ENCODE measurements around the gene ADAMTSL2.

DNA sequence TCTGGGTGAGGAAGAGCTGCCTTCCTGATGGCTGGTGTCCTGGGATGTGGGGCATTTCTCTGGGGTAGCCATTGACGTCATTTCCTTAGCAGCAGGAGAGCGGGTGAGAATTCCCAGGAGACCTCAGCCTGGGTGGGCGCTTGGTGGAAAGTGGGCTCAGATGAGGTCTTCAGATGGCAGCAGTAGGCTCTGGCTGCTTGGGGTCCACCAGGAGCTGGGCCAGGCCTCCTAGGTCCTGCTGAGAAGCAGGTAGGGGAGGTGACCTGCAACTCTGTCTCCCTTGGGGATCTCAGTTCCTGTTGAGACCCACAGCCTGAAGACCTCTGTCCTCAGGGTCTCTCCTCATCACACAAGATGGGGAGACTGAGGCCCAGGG is 43.2 kb downstream of the ADAMTSL2 start:
- no peak for TF ChIP-seq GATA3 (IDR thresholded peaks at IDR 0.05; ENCODE audit: low read depth, low read length)
- TF ChIP-seq GATA2 (IDR thresholded peaks at IDR 0.05; ENCODE audit: low read depth, low read length): no peak

Data from SH-SY5Y (cell line).